H1 (cell line): ENCODE results near the gene RNF31. TPM values are rescaled to one million over a fixed set of nuclear protein-coding genes. Genes with fewer than 3 reads are reported as not detected.

Experiments
- CTCF ChIA-PET: fragments of 300-600 bp; sonication (Branson Sonifier 250); formaldehyde crosslinking; loops from one replicate; lab custom pipeline; 2021; ENCODE audit not compliant: partially characterized antibody; lab: Charles Lee
- POLR2A ChIA-PET: fragments of 300-600 bp; sonication (Branson Sonifier 250); formaldehyde crosslinking; loops from one replicate; lab custom pipeline; 2021; ENCODE audit warnings: inconsistent platforms; ENCODE audit not compliant: partially characterized antibody; lab: Charles Lee
- DNase-seq, 2 experiments: peaks; one replicate each; pipeline versions ENCODE4 v3.0.0 to v3.0.0-alpha.2; 2010 to 2022; ENCODE audit warnings: low spot score in 2 of 2, low read depth in 1 of 2, mixed read lengths in 1 of 2
- FAIRE-seq: peaks from 2 replicates; lab custom pipeline; 2011; peaks lifted over from hg19 to GRCh38; lab: Jason Lieb, UNC
- H2AFZ ChIP-seq: 2 replicates; pipeline ENCODE4 v1.8.1; 2012; ENCODE audit warnings: low read length, inconsistent platforms
- H2AK5ac ChIP-seq: 2 replicates; pipeline ENCODE4 v1.6.1; 2013; ENCODE audit warnings: low read depth, low read length
- H2BK120ac ChIP-seq: replicated peaks from 2 replicates; pipeline ENCODE3; 2013; ENCODE audit warnings: low read depth, low read length, inconsistent platforms
- H2BK12ac ChIP-seq: 2 replicates; pipeline ENCODE4 v1.6.1; 2013; ENCODE audit warnings: low read depth, low read length
- H2BK15ac ChIP-seq: 2 replicates; pipeline ENCODE4 v1.6.1; 2013; ENCODE audit warnings: low read length
- H2BK20ac ChIP-seq: 2 replicates; pipeline ENCODE4 v1.6.1; 2013; ENCODE audit warnings: low read length
- H2BK5ac ChIP-seq: 2 replicates; pipeline ENCODE4 v1.6.1; 2013; ENCODE audit warnings: low read depth, low read length
- H3K14ac ChIP-seq: 2 replicates; pipeline ENCODE4 v1.6.1; 2013; ENCODE audit warnings: inconsistent platforms; ENCODE audit not compliant: insufficient read length
- H3K18ac ChIP-seq: 2 replicates; pipeline ENCODE4 v1.6.1; 2013; ENCODE audit warnings: low read length; ENCODE audit errors: extremely low read depth
- H3K23ac ChIP-seq: 2 replicates; pipeline ENCODE4 v1.6.1; 2013; ENCODE audit warnings: inconsistent platforms; ENCODE audit not compliant: insufficient read length
- H3K23me2 ChIP-seq: 2 replicates; pipeline ENCODE4 v1.6.1; 2013; ENCODE audit warnings: low read depth, low read length
- H3K27ac ChIP-seq: 2 replicates; pipeline ENCODE4 v1.6.1; 2011; ENCODE audit warnings: low read depth, low read length, inconsistent platforms
- H3K27me3 ChIP-seq, 4 experiments: replicated peaks in 1 of 4; 1 replicate in 1 of 4; 2 replicates in 3 of 4; pipeline versions ENCODE4 v1.6.1 to v1.8.1; 2011 to 2013; ENCODE audit warnings: low read length in 3 of 4, mild to moderate bottlenecking in 3 of 4, inconsistent platforms in 2 of 4, mixed read lengths in 2 of 4, moderate library complexity in 1 of 4; ENCODE audit not compliant: control insufficient read depth in 3 of 4, insufficient read depth in 3 of 4; ENCODE audit errors: extremely low read depth in 1 of 4
- H3K36me3 ChIP-seq, 4 experiments: 2 replicates each; pipeline versions ENCODE4 v1.6.1 to v1.8.1; 2011 to 2013; ENCODE audit warnings: mild to moderate bottlenecking in 4 of 4, low read length in 3 of 4, moderate library complexity in 2 of 4, control low read depth in 1 of 4, inconsistent platforms in 1 of 4; ENCODE audit not compliant: insufficient read depth in 4 of 4, control insufficient read depth in 2 of 4
- H3K4ac ChIP-seq: replicated peaks from 2 replicates; pipeline ENCODE3; 2013; ENCODE audit warnings: low read length, low read depth, mixed read lengths, inconsistent platforms; ENCODE audit not compliant: insufficient read length
- H3K4me1 ChIP-seq, 4 experiments: replicated peaks in 1 of 4; 1 replicate in 1 of 4; 2 replicates in 3 of 4; pipeline versions ENCODE4 v1.6.1 to v1.8.1; 2011 to 2013; ENCODE audit warnings: low read length in 3 of 4, inconsistent platforms in 2 of 4, mixed read lengths in 1 of 4; ENCODE audit not compliant: insufficient read depth in 4 of 4, control insufficient read depth in 3 of 4
- H3K4me2 ChIP-seq, 2 experiments: 2 replicates each; pipeline versions ENCODE4 v1.6.1 to v1.8.1; 2011 to 2013; ENCODE audit warnings: low read depth in 2 of 2, low read length in 2 of 2, control low read depth in 1 of 2, inconsistent platforms in 1 of 2, mild to moderate bottlenecking in 1 of 2; ENCODE audit not compliant: insufficient read depth in 1 of 2
- H3K4me3 ChIP-seq, 4 experiments: fragments of 200-600, 300-600 bp in 1 of 4; sonication (generic), shearing (Covaris generic), sonication (Bioruptor Twin) in 1 of 4; 2 replicates each; pipeline versions ENCODE4 v1.5.1 to v1.8.1; 2011 to 2016; ENCODE audit warnings: low read length in 4 of 4, low read depth in 3 of 4, control low read depth in 2 of 4, inconsistent platforms in 2 of 4, mild to moderate bottlenecking in 2 of 4, mixed read lengths in 1 of 4, moderate library complexity in 1 of 4; ENCODE audit not compliant: insufficient read depth in 2 of 4; ENCODE audit errors: extremely low read depth in 1 of 4
- H3K56ac ChIP-seq: replicated peaks from 2 replicates; pipeline ENCODE3; 2013; ENCODE audit warnings: low read depth, mild to moderate bottlenecking, mixed read lengths, low read length, inconsistent platforms; ENCODE audit not compliant: insufficient read length
- H3K79me1 ChIP-seq: 2 replicates; pipeline ENCODE4 v1.6.1; 2013; ENCODE audit warnings: low read depth, low read length, control low read depth
- H3K79me2 ChIP-seq, 2 experiments: 2 replicates each; pipeline versions ENCODE4 v1.6.1 to v1.8.1; 2012 to 2013; ENCODE audit warnings: low read length in 2 of 2, mild to moderate bottlenecking in 2 of 2, inconsistent platforms in 1 of 2; ENCODE audit not compliant: insufficient read depth in 2 of 2, control insufficient read depth in 1 of 2
- H3K9ac ChIP-seq, 4 experiments: replicated peaks in 1 of 4; 1 replicate in 1 of 4; 2 replicates in 3 of 4; pipeline versions ENCODE4 v1.6.1 to v1.8.1; 2011 to 2013; ENCODE audit warnings: low read depth in 3 of 4, low read length in 3 of 4, control low read depth in 2 of 4, mild to moderate bottlenecking in 2 of 4, moderate library complexity in 2 of 4, inconsistent platforms in 1 of 4; ENCODE audit errors: extremely low read depth in 1 of 4
- H3K9me3 ChIP-seq, 2 experiments: 2 replicates each; pipeline versions ENCODE4 v1.6.1 to v1.8.1; 2012 to 2013; ENCODE audit warnings: mild to moderate bottlenecking in 2 of 2, moderate library complexity in 2 of 2, control low read depth in 1 of 2, inconsistent platforms in 1 of 2, low read depth in 1 of 2, low read length in 1 of 2, mixed read lengths in 1 of 2; ENCODE audit not compliant: insufficient read depth in 2 of 2
- H4K20me1 ChIP-seq, 2 experiments: replicated peaks in 1 of 2; 2 replicates each; pipeline versions ENCODE3 to v1.8.1; 2011 to 2013; ENCODE audit warnings: inconsistent platforms in 2 of 2, low read length in 2 of 2, mild to moderate bottlenecking in 1 of 2; ENCODE audit not compliant: insufficient read depth in 2 of 2, control insufficient read depth in 1 of 2
- H4K5ac ChIP-seq: 2 replicates; pipeline ENCODE4 v1.6.1; 2013; ENCODE audit warnings: low read length, low read depth, mixed read lengths, inconsistent platforms; ENCODE audit not compliant: insufficient read length
- H4K8ac ChIP-seq: 2 replicates; pipeline ENCODE4 v1.8.0; 2013; ENCODE audit warnings: mild to moderate bottlenecking, moderate library complexity, low read length, inconsistent platforms; ENCODE audit not compliant: insufficient read depth; ENCODE audit errors: extremely low read depth
- H4K91ac ChIP-seq: replicated peaks from 2 replicates; pipeline ENCODE3; 2013; ENCODE audit warnings: low read length, mixed read lengths, inconsistent platforms; ENCODE audit not compliant: insufficient read length
- CEBPB ChIP-seq: IDR thresholded peaks from 2 replicates; pipeline ENCODE4 v1.6.1; 2012; ENCODE audit warnings: low read depth, low read length
- CHD1 ChIP-seq: IDR thresholded peaks from 2 replicates; pipeline ENCODE4 v1.6.1; 2012; ENCODE audit warnings: low read depth, low read length, improper control_type of control experiment
- CTCF ChIP-seq, 3 experiments: IDR thresholded peaks; 1 replicate in 2 of 3; 2 replicates in 1 of 3; pipeline versions ENCODE4 v1.5.1 to v1.6.1; 2011; ENCODE audit warnings: low read length in 3 of 3, mild to moderate bottlenecking in 3 of 3, inconsistent platforms in 2 of 3, low read depth in 1 of 3, moderate library complexity in 1 of 3; ENCODE audit not compliant: insufficient read depth in 1 of 3; ENCODE audit errors: control extremely low read depth in 1 of 3
- E2F6 ChIP-seq: IDR thresholded peaks from 2 replicates; pipeline ENCODE4 v1.6.1; 2012; ENCODE audit warnings: inconsistent platforms
- EP300 ChIP-seq, 2 experiments: IDR thresholded peaks; 1 replicate in 1 of 2; 2 replicates in 1 of 2; pipeline ENCODE4 v1.6.1; 2011 to 2012; ENCODE audit warnings: low read depth in 2 of 2, low read length in 2 of 2, mild to moderate bottlenecking in 2 of 2, borderline replicate concordance in 1 of 2, inconsistent platforms in 1 of 2, moderate library complexity in 1 of 2
- KDM1A ChIP-seq: fragments of 200-600, 300-600 bp; sonication (generic); IDR thresholded peaks from 2 replicates; pipeline ENCODE4 v1.7.1; 2016; ENCODE audit warnings: mild to moderate bottlenecking, low read length, borderline replicate concordance
- RBBP5 ChIP-seq: IDR thresholded peaks from 2 replicates; pipeline ENCODE4 v1.7.1; 2012; ENCODE audit warnings: low read depth, mild to moderate bottlenecking, inconsistent platforms, low read length, moderate library complexity, borderline replicate concordance
- SIRT6 ChIP-seq: IDR thresholded peaks from one replicate; pipeline ENCODE4 v1.7.1; 2012; ENCODE audit warnings: low read length, inconsistent platforms
- SIX5 ChIP-seq: IDR thresholded peaks from 2 replicates; pipeline ENCODE4 v1.6.1; 2011; ENCODE audit warnings: mild to moderate bottlenecking, low read depth, low read length
- TAF7 ChIP-seq: optimal IDR thresholded peaks from 2 replicates; pipeline ENCODE3; 2011; ENCODE audit warnings: low read depth, mild to moderate bottlenecking, inconsistent platforms, low read length, moderate library complexity, borderline replicate concordance
- YY1 ChIP-seq: IDR thresholded peaks from 2 replicates; pipeline ENCODE4 v1.6.1; 2011; ENCODE audit warnings: low read depth, mild to moderate bottlenecking, low read length
- WGBS, 2 experiments: shearing (Covaris generic) in 1 of 2; methylation state at CpG; one replicate each; pipeline versions ENCODE4 v1.1.6 to v1.1.7; 2013 to 2015; ENCODE audit warnings: low lambda C conversion rate in 2 of 2, mixed read lengths in 2 of 2, inconsistent platforms in 1 of 2, low coverage in 1 of 2, missing lambda C conversion rate in 1 of 2; ENCODE audit not compliant: insufficient replicate concordance in 2 of 2, insufficient coverage in 1 of 2, insufficient read length in 1 of 2; ENCODE audit errors: extremely low coverage in 1 of 2, missing lambda C conversion rate in 1 of 2; 5-methylcytosine and 5-hydroxymethylcytosine counted together
- polyA plus RNA-seq, 7 experiments: library from polyadenylated mRNA; depleted of rRNA in 3 of 7; stranded (reverse) in 5 of 7; unstranded in 2 of 7; fragments of >200 nt in 5 of 7; fragments of 200-250 nt in 2 of 7; gene quantifications; 1 replicate in 5 of 7; 2 replicates in 1 of 7; 4 replicates in 1 of 7; pipeline versions ENCODE4 v1.2.1 to v1.2.3, GENCODE V29; 2011 to 2013; ENCODE audit warnings: missing spikeins in 2 of 7, mixed read lengths in 2 of 7
- total RNA-seq: library from RNA; stranded (reverse); fragmentation: NEBNext Ultra II Directional; extraction: Animal tissue kit (Norgen Biotek cat#: 25700); gene quantifications from 2 replicates; pipeline ENCODE4 v1.2.1, GENCODE V29; 2021

Gene RNF31
- total and polyA plus RNA-seq, 2 of the 8 experiments (the other 6 are each of a cell fraction or from before 2014, with no cell fraction given), result 17.5 to 72.0 TPM

GRCh38 chr14:24165785-24166184 is 18.5 kb downstream of the RNF31 start:
- Histone ChIP-seq H2BK15ac (no peak overlapping the region), H2AK5ac (no peak overlapping the region), H3K4ac (no peak overlapping the region), H4K8ac (no peak overlapping the region), H3K23me2 (0 out of 2 replicates have a peak, but pooled peaks cover 2% of the 10 kb centered on the region), H3K27me3 (no peaks in the 10 kb centered on the region), H3K9ac (no peak overlapping the region), H2BK20ac (no peak overlapping the region), H4K5ac (no peak overlapping the region), H3K27ac (no peak overlapping the region), H4K91ac (no peak overlapping the region), H3K9me3 (no peaks in the 10 kb centered on the region), H4K20me1 (peaks cover 0 to 9% of the 10 kb centered on the region in 2 experiments), H2AFZ (no peak overlapping the region), H3K4me1 (peaks cover 0 to 8% (median 2%) of the 10 kb centered on the region in 4 experiments; a peak in 3 of 7 replicates), H3K18ac (no peak overlapping the region), H2BK120ac (no peak overlapping the region), H3K79me1 (no peaks in the 10 kb centered on the region), H3K4me2 (no peak overlapping the region), H2BK5ac (no peak overlapping the region), H2BK12ac (no peak overlapping the region), H3K79me2 (no peaks in the 10 kb centered on the region), H3K4me3 (no peak overlapping the region), H3K56ac (no peak overlapping the region), H3K14ac (no peak overlapping the region), H3K23ac (no peak overlapping the region), H3K36me3 (peaks cover 0 to 18% (median 5%) of the 10 kb centered on the region in 4 experiments; a peak in 6 of 8 replicates)
- no peak for DNase-seq
- ChIA-PET POLR2A (interaction anchor here (0.7 to 7.6 kb wide), 5 partner anchors 15 to 23 kb away, joined by 3 to 93 read pairs (median 5); partner anchors contain the start of genes PSME2 and RNF31), CTCF (interaction anchor here (0.7 to 1.2 kb wide), 2 partner anchors 57 to 132 kb away, joined by 3 read pairs; no protein-coding TSS in a partner anchor)
- 96% methylated on average over 4 of the region's 5 CpGs; no CpG with 5 or more reads in 1 of the 2 experiments for WGBS, 2 experiments
- no peak for FAIRE-seq
- no peak for TF ChIP-seq RBBP5
- no peak for TF ChIP-seq SIX5
- TF ChIP-seq EP300 (IDR thresholded peaks at IDR 0.05; ENCODE audit: borderline replicate concordance in 1 of 2, low read depth in 2 of 2, low read length in 2 of 2), result no peak
- no peak for TF ChIP-seq CEBPB
- TF ChIP-seq KDM1A, result no peak
- no peak for TF ChIP-seq CHD1
- no peak for TF ChIP-seq SIRT6
- no peak for TF ChIP-seq E2F6
- no peak for TF ChIP-seq TAF7
- no peak for TF ChIP-seq CTCF (IDR thresholded peaks at IDR 0.05; ENCODE audit: control extremely low read depth in 1 of 3, insufficient read depth in 1 of 3, low read depth in 1 of 3, low read length in 3 of 3)
- no peak for TF ChIP-seq YY1
